Activated CD8-positive, alpha-beta memory T cell treated with anti-CD3 and anti-CD28 coated beads, Interleukin-2, amount 50 U/mL, for 24 hours (primary cell): Measurements from ENCODE around the gene PJA2.

ENCODE experiments used
- DNase-seq: peaks from one replicate; pipeline ENCODE4 v3.0.0-alpha.2; 2020; ENCODE audit errors: extremely low read depth

PJA2 gene

DNA sequence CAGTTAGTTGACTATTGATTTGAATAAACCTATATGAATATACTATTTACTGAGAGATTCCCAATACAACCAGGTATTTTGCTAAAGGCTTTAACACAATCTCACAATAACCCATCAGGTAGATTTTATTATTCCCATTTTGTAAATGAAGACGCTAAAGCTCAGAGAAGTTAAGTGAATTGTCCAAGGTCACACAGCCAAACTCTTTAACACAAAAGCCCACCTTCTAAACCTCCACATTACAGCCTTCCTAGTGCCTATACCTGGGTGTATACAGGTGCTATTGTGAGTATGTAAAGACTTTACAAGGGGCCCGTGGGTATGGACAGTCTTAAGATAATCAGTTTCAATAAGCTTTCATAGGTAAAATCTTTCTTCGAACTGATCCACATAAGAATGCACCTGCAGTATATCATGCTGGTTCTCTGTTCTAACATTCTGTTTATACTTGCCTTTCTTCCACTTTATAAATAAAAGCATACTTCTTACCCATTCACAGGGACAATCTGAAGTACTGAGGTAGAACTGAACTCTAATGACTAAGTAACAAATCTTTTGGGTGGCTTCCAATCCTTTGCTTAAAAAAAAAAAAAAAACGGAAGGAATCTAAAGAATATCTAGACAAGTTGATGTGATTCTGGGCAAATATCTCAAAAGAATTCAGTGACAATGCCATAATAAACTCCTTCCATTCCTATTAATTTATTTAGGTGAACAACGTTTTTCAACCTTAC, 59.1 kb downstream of the PJA2 start:
- DNase-seq, result no peak

DNA sequence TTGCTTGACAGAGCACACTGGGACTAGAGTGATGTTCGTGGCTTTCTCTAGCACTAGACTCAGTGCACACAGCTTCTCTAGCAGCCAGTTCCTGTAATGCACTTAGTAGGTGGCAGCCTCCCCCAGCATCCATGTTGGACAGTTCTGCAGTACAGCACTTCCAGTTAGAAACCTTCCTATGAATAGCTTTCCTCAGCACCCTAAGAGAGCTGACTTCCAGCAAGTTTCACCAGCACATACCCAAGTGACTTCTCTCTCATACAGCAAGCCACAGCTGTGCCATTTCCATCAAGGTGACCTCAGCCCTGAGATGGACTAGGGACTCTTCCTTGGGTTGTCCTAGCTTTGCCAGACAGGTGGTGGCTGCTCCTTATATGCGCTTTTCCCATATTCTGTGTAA, 60.4 kb downstream of the PJA2 start:
- no peak for DNase-seq

DNA sequence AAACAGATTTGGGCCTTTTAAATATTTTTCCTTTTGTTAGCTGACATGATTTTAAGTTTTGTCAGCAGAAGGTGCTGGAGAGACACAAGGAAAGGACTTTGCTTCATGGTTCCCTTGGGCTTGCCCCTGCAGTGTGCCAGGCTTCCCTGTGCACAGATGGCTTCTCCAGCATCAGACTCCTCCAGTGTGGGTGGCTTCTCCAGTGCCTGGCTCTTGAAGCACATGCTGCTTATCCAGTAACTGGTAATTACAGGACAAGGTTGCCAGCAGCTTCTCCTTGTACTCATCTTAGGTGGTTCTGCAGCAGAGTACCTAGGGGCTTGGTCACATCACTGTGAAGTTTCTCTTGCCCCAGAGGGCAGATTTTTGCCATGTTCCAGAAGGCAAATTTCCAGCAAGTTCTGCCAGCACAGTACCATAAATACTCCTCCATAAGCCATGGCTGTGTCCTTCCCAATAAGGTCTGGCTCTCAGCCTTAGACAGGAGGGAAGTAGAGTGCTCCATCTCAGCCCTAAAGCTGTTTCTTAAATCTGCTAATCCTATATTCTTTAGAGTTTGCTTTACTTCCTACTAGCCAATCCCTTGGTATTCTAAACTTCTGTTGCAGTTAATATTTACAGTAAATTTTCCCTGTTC, 62.4 kb downstream of the PJA2 start:
- no peak for DNase-seq

DNA sequence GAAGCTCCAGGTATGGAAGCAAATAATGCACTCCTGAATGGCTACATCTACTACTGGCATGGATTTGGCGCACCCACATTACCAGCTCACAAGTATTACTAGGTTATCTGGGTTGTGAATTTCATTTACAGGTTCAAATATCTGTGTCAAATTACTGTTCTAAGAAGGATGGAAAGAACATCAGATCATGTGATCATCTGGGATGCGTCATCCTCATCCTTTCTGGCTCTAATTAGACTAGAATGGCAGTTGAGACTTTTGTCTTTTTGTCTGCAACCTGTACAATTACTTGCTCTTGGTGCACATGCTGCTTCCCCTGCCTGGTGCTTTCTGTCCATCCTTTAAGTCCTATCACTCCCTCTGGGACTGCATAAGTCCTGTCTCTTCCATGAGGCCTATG, 64.1 kb downstream of the PJA2 start:
- no peak for DNase-seq

DNA sequence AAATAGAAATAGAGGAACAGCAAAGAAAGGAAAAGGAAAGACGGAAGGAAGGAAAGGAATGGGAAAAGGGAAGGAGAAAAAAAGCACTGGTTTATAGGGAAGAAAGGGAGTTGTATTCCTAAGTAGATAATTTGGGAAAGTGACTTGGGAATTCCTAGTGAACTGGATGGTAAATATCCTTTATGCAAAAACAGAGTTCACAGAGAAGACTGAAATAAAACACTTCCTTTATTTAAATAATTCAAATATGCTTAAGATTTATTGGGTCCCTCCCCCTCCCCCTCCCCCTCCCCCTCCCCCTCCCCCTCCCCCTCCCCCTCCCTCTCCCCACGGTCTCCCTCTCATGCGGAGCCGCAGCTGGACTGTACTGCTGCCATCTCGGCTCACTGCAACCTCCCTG, 69.4 kb downstream of the PJA2 start:
- DNase-seq, result no peak

DNA sequence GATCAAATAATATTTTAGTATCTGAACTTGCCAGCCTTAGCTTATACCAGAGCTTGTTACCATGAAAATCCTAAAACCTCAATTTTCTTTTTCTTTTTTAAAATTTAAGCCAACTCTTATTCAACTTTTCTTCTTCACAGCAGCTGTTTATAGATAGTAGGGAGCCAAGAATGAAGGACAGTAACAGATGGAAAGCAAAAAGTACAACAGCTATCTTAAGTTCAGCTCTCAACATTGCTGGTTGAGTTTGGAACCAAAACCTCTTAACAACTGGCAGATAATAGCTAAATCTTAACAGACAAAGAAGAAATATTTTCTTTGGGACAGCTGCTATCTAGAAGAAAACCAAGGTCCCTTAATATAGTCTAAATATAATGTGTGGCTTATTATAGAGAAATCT, 74.7 kb downstream of the PJA2 start:
- no peak for DNase-seq

DNA sequence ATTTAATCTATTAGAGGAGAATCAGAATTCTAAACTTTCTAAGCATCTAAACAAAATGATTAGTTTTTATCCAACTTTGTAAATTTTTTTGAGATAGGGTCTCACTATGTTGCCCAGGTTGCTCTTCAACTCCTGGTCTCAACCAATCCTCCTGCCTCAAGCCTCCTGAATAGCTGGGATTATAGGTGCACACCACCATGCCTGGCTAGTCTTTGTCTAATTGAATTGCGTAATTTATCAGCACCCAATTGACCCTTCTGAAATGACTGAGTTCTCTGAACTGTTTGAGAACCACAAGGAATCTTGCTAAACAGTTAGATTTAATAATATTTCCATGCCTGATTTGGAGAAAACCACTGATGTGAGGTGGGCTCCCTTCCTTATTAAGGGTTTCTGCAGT, 75.7 kb downstream of the PJA2 start:
- DNase-seq, result no peak

DNA sequence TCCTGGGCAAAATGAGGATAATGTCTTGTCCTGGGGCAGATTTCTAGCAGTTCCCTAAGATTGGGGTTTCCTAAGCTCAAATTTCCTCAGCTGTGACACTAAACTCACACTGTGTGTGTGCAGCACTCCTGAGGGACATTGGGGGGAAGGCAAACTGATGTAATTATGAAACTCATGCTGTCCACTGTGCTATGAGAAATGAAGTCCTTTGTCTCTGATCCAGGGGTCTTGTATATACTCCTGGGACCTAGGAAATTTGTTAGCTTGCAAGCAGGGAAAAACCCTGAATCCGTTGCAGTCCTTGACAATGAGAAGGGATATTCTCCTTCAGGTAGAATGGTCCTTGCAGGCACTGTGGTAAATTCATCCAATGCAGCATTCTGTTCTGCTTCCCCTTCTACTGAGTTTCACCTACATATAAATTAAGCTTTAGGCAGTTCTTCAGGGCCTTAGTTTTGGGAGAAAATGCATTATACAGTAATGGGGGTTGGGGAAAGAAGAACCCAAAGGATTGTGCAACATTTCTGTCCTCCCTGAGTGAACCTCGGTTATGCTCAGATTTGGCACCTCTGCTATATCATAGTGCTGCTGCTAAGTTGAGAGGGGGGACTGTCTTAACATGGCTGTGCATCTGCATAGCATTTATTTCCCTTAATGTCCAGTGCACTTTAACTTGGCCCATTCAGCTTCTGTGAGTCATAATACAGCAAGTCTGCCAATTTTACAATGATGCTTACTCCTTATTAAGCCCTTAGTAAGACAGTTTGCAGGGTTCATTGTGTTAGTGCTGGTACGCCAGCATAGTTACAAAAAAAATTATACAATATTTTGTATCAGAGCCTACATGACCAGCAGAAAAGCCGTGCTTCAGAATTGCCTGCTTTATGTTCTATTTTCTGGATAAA, 80.2 kb downstream of the PJA2 start:
- DNase-seq, result no peak

DNA sequence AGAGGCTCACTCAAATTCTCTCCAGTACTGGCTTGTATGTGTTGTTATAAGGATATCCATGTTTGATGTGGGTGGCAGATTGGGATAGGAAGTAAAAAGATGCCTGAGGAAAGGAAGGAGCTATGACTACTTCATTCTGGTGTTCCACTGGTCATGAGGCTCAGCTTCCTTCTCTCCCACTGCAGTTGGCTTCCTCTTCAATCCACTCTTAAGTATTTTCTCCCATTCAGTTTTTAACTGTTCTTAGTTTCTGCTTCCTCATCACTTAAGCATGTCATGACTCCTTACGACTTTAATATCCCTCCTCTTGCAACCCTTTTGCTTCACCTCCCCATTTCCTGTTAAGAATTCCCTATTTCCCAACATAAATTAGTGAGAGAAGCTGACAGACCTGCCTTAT, 81.1 kb downstream of the PJA2 start:
- DNase-seq, result no peak

DNA sequence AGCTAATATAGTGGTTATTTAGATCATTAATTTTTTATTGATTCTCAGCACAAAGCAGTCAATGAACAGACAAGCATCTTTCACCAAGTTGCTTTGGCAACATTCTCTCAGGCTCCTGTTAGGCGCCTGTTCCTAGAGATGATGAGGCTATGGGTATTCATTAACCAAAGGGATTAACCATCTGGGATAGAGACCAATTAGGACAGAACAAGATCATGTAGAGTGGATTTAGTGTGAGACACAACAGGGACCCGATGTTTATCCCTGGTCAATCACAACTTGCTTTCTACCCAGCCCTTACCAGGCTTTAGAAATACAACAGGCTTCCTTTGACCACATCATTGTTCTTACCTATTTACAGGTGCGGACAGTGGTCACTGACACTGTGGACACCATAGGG, 82.2 kb downstream of the PJA2 start:
- no peak for DNase-seq

DNA sequence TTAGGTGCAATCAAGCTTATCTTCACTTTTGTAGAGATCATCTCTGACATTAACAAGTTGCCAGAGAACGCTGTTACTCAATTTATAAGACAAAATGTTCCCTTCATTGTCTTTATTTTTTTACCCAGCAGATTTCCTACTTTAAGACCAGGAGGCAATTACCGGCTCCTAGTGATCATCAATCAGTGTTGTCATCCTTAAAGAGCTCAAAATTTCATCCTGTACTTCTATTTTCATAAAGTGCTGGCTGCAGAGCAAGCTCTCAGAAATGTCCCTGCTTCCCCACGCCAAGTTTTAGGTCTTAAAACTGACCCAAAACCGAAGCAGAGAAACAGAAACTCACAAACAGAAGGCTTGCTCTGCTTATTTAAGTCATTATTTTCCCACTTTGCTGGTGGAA, 82.9 kb downstream of the PJA2 start:
- DNase-seq, result no peak

DNA sequence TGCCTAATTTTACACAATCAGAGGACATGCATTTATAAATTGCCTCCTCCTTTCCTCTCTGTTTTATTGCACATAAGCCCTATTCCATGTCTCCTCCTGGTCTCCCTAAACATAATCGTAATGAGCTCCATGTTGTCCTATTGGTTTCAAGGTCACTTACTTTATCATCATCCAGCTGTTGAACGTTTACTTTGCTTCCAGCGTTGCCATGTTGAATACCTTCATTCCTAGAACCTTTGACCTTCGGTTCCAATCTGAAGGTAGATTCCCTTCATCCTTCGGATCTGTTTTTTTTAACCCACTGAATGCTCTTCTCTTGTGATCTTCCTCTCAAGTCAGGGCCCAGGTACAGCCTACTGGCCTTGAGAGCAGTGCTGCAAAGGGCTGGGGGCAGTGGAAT, 84.3 kb downstream of the PJA2 start:
- no peak for DNase-seq

DNA sequence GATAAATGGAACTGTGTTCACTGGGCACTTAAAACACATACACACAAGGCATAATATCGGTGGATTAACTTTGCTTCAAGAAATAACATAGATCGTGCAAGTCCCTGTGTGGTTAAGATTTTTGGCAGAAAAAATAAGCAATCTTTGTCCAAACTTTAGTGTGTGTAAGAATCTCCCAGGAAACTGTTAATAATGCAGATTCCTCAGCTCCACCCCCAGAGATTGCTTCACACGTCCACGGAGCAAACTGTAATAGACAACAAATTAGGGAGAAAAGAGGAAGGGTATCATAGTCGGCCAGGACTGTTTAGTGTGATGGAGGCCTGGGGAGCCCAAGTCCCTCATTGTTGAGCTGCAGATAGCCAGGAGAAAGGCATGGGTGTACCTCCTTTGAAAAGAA, 84.8 kb downstream of the PJA2 start:
- DNase-seq, result no peak

DNA sequence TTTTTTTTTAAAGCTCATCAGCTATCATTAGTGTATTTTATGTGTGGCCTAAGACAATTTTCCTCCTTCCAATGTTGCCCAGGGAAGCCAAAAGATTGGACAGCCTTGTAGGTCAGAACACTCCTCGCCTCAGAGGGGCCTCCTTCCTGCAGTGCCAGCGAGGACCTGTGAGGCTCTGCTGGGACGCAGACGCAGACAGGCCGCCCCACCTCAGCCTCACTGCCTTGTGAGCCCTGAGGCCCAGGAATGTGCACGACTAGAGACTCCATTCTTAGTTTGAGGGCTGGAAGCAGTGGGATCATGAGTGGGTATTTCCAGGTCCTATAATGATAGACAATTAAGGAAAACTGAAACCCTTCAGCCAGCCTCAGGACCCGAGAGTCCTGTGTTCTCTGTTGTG, 85.4 kb downstream of the PJA2 start:
- DNase-seq, result no peak

DNA sequence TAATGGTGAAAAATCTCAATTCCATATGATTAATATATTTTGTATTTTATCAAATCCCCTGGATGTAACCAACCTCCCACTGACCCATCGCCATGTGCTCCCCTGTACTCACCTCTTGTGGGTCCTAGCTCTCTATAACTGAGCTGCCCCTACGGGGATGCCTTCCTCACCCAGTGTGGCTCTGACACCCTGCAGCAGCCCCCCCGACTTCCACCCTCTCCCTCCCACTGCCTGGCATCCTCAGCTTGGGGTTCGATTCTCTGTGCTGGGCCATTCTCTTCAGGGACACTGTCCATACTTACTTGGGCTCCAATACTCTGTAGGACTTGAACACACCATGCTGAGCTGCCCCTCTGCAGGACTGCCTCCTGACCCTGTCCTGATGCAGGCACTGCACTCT, 87.1 kb downstream of the PJA2 start:
- DNase-seq, result no peak

DNA sequence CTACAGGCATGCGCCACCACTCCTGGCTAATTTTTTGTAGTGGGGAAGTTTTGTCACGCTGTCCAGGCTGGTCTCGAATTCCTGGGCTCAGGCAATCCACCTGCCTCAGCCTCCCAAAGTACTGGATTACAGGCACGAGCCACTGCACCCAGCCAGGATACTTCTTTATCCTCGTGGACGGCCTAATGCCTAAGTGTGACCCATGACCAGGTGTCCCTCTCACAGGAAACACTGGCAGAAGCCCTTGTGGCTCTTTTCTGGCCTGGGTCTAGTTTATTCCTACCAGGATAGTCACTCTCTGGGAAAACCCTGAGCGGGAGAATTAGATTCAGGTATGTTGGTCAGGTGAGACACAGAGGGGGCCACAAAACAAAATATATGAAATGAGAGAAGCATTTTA, 90.4 kb downstream of the PJA2 start:
- DNase-seq, result no peak

DNA sequence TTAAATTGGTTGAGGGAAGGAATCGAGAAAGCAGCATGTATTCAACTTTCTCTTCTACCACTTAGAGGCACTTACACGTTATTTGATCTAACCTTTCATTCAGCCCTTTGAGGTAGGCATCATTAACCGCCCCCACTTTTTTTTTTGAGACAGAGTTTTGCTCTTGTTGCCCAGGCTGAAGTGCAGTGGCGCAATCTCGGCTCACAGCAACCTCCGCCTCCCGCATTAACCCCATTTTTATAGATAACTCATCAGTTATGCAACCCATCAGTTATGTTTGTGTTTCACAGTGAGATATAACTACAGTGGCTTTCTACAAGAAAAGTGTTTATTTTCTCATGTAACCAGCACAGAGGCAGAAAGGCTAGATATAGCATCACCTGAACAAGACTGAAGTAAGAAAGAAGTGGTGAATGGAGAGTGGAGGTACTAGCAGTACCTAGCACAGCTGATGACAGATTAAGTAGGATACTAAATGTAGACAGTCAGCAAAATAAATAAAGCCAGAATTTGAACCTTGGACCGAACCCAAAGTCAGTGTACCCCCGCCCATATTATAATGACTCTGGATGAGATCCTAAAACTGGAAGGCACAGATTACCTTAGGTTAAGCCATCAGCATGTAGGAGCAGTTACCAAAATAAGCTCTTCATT, 91.2 kb downstream of the PJA2 start:
- no peak for DNase-seq

DNA sequence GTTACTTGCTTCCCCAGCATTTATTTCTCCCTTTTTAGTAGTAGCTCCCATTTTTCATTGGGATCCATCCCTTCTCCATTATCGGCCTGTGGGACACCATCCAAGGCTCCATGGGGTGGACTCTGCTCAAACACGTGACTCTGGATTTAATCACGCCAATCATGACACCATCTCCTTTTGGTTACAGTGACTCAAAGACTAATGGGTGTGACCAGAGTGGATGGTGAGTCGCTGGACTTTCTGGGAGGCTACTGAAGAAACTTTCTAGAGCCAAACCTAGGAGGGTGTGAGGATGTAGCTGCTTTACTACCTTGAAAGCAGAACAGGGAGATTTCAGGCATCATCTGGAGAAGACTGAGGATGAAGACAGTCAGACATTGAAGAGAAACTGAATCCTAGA, 93.1 kb downstream of the PJA2 start:
- no peak for DNase-seq

DNA sequence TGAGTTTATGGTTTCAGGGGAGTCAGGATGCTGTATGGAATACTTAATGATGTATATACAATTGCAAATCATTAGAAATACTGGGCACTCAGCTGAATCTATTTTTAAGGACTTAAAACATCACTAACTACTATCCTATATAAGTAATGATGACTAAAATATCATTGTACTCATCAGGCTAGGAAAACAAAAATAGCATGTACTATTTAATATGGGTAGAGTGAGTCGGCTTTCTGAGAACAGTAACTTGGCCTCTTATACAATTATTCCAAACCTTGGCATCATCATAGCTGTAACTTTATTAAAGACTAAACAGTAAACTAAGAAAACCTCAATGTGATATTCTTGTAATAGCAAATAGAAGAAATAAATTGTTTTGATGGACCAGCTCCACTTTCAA, 94.5 kb downstream of the PJA2 start:
- no peak for DNase-seq

DNA sequence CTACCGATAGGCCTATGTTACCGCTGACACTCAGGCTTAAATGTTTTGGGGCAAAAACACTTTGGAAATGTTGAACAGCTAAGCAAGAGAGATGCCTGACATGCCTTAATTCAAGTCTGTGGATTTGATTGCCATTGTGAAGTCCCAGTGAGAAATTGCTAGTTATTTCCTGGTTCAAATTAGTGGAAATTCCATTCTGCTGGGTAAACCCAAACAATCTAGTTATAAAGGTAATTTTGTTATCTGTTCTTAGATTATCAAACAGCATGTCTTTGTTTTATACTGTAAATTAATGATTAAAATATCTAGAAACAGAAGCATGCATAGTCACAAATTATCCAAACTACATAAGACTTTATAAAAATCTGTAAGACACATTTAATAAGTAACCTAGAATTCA, 96.6 kb downstream of the PJA2 start:
- no peak for DNase-seq

DNA sequence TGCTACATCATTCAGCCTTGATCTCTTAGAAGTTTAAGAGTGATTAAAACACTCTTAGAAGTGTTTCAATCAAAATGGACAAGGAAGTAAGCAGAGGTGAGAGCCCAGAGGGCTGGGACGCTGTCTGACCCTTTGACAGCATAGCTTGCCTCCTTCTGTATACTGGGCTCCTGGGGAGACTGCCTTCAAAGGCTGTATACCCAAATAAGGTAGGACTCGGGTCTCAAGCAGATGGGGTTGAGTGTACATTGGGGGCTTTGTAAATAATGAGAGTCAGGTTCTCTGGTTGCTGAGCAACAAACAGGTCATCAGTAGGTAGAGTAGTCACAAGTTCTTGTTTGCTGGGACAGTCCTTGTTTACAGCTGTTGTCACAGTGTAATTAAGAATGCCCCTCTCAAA, 97.1 kb downstream of the PJA2 start:
- no peak for DNase-seq

DNA sequence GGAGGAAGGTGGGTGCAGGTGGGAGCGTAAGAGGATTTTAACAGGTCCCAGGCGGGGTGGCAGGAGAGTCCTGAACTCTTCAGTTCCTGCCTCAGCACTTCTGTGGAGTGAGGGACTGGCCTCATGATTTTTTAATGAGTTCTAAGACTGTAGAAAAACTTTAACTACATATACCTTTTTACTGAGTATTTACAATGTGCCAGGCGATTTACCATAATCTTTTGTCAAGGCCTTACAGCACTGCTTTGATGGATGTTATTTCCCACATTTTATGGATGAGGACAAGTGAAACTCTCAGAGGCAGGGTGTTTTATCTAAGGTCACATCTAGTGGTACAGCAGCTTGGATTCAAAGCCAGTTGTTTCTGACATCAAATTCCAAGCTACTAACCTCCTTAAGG, 99.5 kb downstream of the PJA2 start:
- no peak for DNase-seq
